PC-3 (cell line): Measurements from ENCODE around the gene ATP10A. TPM values are rescaled to one million over a fixed set of nuclear protein-coding genes. Genes with fewer than 3 reads are reported as not detected.

ENCODE experiments used
- ATAC-seq: fragments of 200-7000 bp; cut with Tn5 transposase; 2 replicates; pipeline ENCODE4 v1.9.1; 2020; ENCODE audit warnings: mild to moderate bottlenecking, moderate library complexity
- BruUV-seq: library from RNA; stranded (reverse); fragments of 400-500 nt; replicated peaks from 2 replicates; lab custom pipeline; 2021; lab: Mats Ljungman, UMichigan
- CTCF ChIA-PET: fragments of 300-600 bp; sonication (Branson Sonifier 250); formaldehyde crosslinking; loops from one replicate; lab custom pipeline; 2022; ENCODE audit warnings: antibody characterized with exemption; lab: Charles Lee
- POLR2A ChIA-PET: fragments of 300-600 bp; sonication (Branson Sonifier 250); formaldehyde crosslinking; loops from one replicate; lab custom pipeline; 2022; ENCODE audit warnings: antibody characterized with exemption; ENCODE audit not compliant: unreplicated experiment; lab: Charles Lee
- DNase-seq: peaks from one replicate; pipeline ENCODE4 v3.0.0-alpha.2; 2015
- H2AFZ ChIP-seq: fragments of 300-600 bp; sonication (generic); 2 replicates; pipeline ENCODE4 v1.6.0; 2016; ENCODE audit warnings: antibody characterized with exemption, low read length
- H3F3A ChIP-seq: fragments of 300-600 bp; sonication (generic); one replicate; pipeline ENCODE4 v1.6.0; 2017; ENCODE audit warnings: antibody characterized with exemption, low read length, control low read depth, mild to moderate bottlenecking; ENCODE audit not compliant: unreplicated experiment
- H3K27ac ChIP-seq: fragments of 300-600 bp; sonication (generic); 2 replicates; pipeline ENCODE4 v1.5.1; 2016; ENCODE audit warnings: mild to moderate bottlenecking, low read length
- H3K27me3 ChIP-seq: fragments of 300-600 bp; sonication (generic); 2 replicates; pipeline ENCODE4 v1.6.1; 2016; ENCODE audit warnings: low read length, mixed read lengths
- H3K36me3 ChIP-seq: fragments of 300-600 bp; sonication (generic); 2 replicates; pipeline ENCODE4 v1.6.1; 2016; ENCODE audit warnings: low read depth, mixed run types, low read length, mixed read lengths
- H3K4me1 ChIP-seq: fragments of 300-600 bp; sonication (generic); 2 replicates; pipeline ENCODE4 v1.5.1; 2016; ENCODE audit warnings: low read length; ENCODE audit not compliant: insufficient read depth
- H3K4me2 ChIP-seq: fragments of 300-600 bp; sonication (generic); 2 replicates; pipeline ENCODE4 v1.6.0; 2016; ENCODE audit warnings: low read length
- H3K4me3 ChIP-seq: fragments of 300-600 bp; sonication (generic); 2 replicates; pipeline ENCODE4 v1.5.1; 2016; ENCODE audit warnings: mild to moderate bottlenecking, low read length, mixed read lengths
- H3K79me2 ChIP-seq: fragments of 300-600 bp; sonication (generic); 2 replicates; pipeline ENCODE4 v1.6.1; 2017; ENCODE audit warnings: low read length, mixed read lengths
- H3K9ac ChIP-seq: fragments of 300-600 bp; sonication (generic); 2 replicates; pipeline ENCODE4 v1.6.0; 2016; ENCODE audit warnings: mild to moderate bottlenecking, low read length
- H3K9me2 ChIP-seq: fragments of 300-600 bp; sonication (generic); replicated peaks from 2 replicates; pipeline ENCODE4 v1.6.1; 2016; ENCODE audit warnings: mixed run types, low read length, mixed read lengths
- H3K9me3 ChIP-seq: fragments of 300-600 bp; sonication (generic); 2 replicates; pipeline ENCODE4 v1.6.1; 2016; ENCODE audit warnings: low read length, mixed read lengths
- H4K20me1 ChIP-seq: fragments of 300-600 bp; sonication (generic); 2 replicates; pipeline ENCODE4 v1.6.1; 2016; ENCODE audit warnings: low read length, mixed read lengths
- EZH2 ChIP-seq: fragments of 300-600 bp; sonication (generic); IDR thresholded peaks from one replicate; pipeline ENCODE4 v1.6.1; 2017; ENCODE audit warnings: antibody characterized with exemption, mild to moderate bottlenecking, low read length; ENCODE audit not compliant: unreplicated experiment
- EZH2phosphoT487 ChIP-seq: fragments of 300-600 bp; sonication (generic); IDR thresholded peaks from 2 replicates; pipeline ENCODE4 v1.6.1; 2018; ENCODE audit warnings: mild to moderate bottlenecking, antibody characterized with exemption, low read length, borderline replicate concordance
- intact Hi-C: fragments of 100-400 bp; cut with micrococcal nuclease; formaldehyde crosslinking; loops from 2 replicates; pipeline ENCODE4 v1.9.0; 2023
- total RNA-seq: library from RNA; depleted of rRNA; stranded (reverse); fragments of >200 nt; gene quantifications from 2 replicates; pipeline ENCODE4 v1.2.3, GENCODE V29; 2014
- TF ChIP-seq, protein P1 (sequence below): fragments of 300-600 bp; sonication (generic); conservative IDR thresholded peaks from 2 replicates; pipeline ENCODE4 v1.5.1; 2017; ENCODE audit warnings: antibody characterized with exemption, low read depth, mild to moderate bottlenecking, low read length

The ATP10A gene
- total RNA-seq, 1 experiment from 2014 or later = 2.6 TPM

- ATAC-seq = no peak
- H2AFZ ChIP-seq = no peak overlapping the region
- no peaks in the 10 kb centered on the region for H3K27me3 ChIP-seq
- no peak overlapping the region for H3K9ac ChIP-seq
- no peaks in the 10 kb centered on the region for H3K36me3 ChIP-seq
- POLR2A ChIA-PET = no interaction called here
- intact Hi-C loops = no loop called here
- no peak overlapping the region for H3K27ac ChIP-seq
- CTCF ChIA-PET = no interaction called here
- no peak overlapping the region for H3K4me3 ChIP-seq
- H3F3A ChIP-seq = no peaks in the 10 kb centered on the region
- BruUV-seq = no TSS peak
- no peak for DNase-seq
- H3K4me1 ChIP-seq = no peaks in the 10 kb centered on the region
- no peaks in the 10 kb centered on the region for H3K79me2 ChIP-seq
- H4K20me1 ChIP-seq = no peaks in the 10 kb centered on the region
- TF ChIP-seq, protein P1, sequence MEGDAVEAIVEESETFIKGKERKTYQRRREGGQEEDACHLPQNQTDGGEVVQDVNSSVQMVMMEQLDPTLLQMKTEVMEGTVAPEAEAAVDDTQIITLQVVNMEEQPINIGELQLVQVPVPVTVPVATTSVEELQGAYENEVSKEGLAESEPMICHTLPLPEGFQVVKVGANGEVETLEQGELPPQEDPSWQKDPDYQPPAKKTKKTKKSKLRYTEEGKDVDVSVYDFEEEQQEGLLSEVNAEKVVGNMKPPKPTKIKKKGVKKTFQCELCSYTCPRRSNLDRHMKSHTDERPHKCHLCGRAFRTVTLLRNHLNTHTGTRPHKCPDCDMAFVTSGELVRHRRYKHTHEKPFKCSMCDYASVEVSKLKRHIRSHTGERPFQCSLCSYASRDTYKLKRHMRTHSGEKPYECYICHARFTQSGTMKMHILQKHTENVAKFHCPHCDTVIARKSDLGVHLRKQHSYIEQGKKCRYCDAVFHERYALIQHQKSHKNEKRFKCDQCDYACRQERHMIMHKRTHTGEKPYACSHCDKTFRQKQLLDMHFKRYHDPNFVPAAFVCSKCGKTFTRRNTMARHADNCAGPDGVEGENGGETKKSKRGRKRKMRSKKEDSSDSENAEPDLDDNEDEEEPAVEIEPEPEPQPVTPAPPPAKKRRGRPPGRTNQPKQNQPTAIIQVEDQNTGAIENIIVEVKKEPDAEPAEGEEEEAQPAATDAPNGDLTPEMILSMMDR = no peak
- TF ChIP-seq EZH2 (no peak), EZH2phosphoT487 (no peak)
- no peak overlapping the region for H3K4me2 ChIP-seq
- H3K9me3 ChIP-seq = no peaks in the 10 kb centered on the region
- no peaks in the 10 kb centered on the region for H3K9me2 ChIP-seq
Measured at GRCh38 chr15:25736461-25736860, 126.7 kb downstream of the ATP10A start.

DNA sequence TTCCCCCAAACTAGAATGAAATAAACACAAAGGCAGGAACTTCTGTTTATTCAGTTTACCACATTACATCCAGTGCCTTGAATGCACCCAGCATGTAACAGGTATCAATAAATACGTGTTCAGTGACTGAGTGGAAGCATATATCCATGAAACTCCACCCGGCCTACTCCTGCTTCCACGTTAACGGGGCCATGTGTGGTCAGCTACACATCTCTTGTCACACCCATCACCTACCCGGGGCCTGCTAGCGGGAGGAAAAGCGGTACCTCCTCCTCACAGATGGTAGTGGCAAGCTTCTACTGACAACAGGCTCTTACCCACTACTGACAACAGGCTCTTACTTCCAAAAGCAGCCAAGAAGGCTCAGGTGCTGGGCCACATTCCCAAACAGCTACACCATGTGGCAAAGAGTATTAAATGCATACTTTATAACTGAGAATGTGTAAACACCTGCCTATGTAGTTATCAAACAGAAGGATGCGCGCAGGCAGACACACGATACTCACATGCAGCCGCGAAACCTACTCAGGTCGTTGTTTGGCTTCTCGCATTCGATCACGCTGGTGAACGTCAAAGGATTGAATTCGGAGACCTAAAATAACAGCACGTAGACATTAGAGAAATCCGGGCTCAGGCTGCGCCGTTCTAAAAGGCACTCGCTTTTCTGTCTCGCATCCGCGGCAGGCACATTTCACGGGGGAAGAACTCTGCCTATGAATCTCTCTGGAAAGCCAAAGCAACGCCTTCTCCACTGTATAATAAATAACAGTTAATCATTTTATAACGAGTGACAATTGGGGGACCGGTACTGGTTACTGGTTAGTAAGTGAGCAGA, 127.4 kb downstream of the ATP10A start:
- Histone ChIP-seq H4K20me1 (no peaks in the 10 kb centered on the region), H3K27me3 (no peaks in the 10 kb centered on the region), H3K4me1 (no peaks in the 10 kb centered on the region), H3K9ac (no peak overlapping the region), H3F3A (no peaks in the 10 kb centered on the region), H3K79me2 (no peaks in the 10 kb centered on the region), H3K4me3 (no peak overlapping the region), H3K4me2 (no peak overlapping the region), H3K27ac (no peak overlapping the region), H3K9me2 (no peaks in the 10 kb centered on the region), H3K36me3 (no peaks in the 10 kb centered on the region), H2AFZ (no peak overlapping the region), H3K9me3 (no peaks in the 10 kb centered on the region)
- ATAC-seq (no peak), DNase-seq (no peak)
- no TSS peak for BruUV-seq
- CTCF ChIA-PET = no interaction called here
- no peak for TF ChIP-seq EZH2phosphoT487
- no peak for TF ChIP-seq EZH2
- TF ChIP-seq, protein P1 = no peak
- POLR2A ChIA-PET = no interaction called here
- intact Hi-C loops = no loop called here

DNA sequence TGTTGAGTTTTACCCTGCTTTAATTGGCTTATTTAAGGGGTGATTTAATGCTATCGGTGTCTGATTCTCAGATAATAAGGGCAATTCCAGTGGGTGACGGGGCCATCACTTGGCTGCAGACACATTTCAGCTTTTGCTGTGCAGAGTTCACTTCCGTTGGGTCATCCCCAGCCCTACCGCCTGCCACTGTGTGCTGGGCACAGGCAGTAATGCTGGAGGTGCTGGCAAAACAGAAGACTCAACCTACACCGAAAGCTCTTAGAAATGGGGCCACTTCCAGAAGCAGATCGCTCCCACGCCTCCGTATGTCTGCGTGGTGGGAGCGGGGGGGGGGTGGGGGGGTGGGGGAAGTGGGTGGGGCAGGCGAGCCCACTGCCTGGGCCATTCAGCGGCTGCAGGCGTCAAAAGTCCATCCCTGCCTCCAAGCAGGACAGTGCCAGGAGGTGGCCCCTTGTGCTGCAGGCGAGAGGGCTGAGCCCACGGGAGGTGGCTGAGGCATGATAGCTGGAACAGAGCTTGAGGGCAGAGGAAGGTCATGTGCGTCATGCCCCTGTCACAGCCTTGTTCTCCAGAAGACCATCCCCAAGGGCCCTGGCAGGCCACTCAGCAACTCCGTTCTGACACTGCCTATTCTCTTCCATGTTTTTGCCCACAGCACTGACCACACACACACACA, 128.3 kb downstream of the ATP10A start:
- H3K4me3 ChIP-seq = no peak overlapping the region
- ATAC-seq (no peak), DNase-seq (no peak)
- CTCF ChIA-PET = no interaction called here
- no peak overlapping the region for H2AFZ ChIP-seq
- no peak for TF ChIP-seq EZH2
- TF ChIP-seq, protein P1 = no peak
- no peak for TF ChIP-seq EZH2phosphoT487
- no peaks in the 10 kb centered on the region for H4K20me1 ChIP-seq
- intact Hi-C loops = no loop called here
- H3K36me3 ChIP-seq = no peaks in the 10 kb centered on the region
- H3K4me1 ChIP-seq = no peaks in the 10 kb centered on the region
- no TSS peak for BruUV-seq
- no peak overlapping the region for H3K27ac ChIP-seq
- H3K9me3 ChIP-seq = no peaks in the 10 kb centered on the region
- H3K9me2 ChIP-seq = no peaks in the 10 kb centered on the region
- no peaks in the 10 kb centered on the region for H3F3A ChIP-seq
- POLR2A ChIA-PET = interaction anchor here (0.6 kb wide), 1 partner anchor 40 kb away, joined by 3 read pairs; no protein-coding TSS in a partner anchor
- no peak overlapping the region for H3K9ac ChIP-seq
- H3K4me2 ChIP-seq = no peak overlapping the region
- H3K27me3 ChIP-seq = no peaks in the 10 kb centered on the region
- no peaks in the 10 kb centered on the region for H3K79me2 ChIP-seq
